ELF-1 (cell line): ENCODE results near the gene F2RL3.

ENCODE experiments used
- DNase-seq: peaks from one replicate; pipeline ENCODE4 v3.0.0-alpha.2; 2016; ENCODE audit warnings: low read depth, low spot score

F2RL3 gene

GRCh38 chr19:16888629-16889365 is at the start of gene F2RL3:
F2RL3 (plus strand) TSS chr19:16888999; CDS start chr19:16889190, 191 bp downstream.
- DNase-seq: no peak

DNA sequence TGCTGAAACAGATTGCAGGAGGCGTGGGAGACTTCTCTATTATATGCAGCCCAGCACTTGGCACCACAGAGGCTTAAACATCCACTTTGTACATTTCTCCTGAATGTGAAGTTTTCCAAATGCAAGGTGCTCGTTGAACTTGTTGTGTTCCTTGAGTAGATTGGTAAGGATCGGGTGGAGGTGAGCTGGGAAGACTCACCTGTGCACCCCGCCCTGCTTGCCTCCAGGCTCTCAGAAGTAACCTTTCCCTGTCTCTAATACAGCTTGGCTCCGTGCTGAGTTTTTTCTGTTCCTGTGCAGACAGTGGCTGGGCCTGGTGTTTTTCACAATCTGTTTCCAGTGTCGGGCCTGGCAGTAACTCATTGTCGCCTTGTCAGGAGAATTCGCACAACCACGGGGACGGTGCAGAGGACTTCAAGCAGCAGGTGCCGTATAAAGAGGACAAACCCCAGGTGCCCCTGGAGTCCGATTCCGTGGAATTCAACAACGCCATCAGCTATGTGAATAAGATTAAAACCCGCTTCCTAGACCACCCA is 47.3 kb upstream of the F2RL3 start:
- no peak for DNase-seq

- no peak for DNase-seq
These were observed 41.9 kb upstream of the F2RL3 start for GRCh38 chr19:16846901-16847300.

DNA sequence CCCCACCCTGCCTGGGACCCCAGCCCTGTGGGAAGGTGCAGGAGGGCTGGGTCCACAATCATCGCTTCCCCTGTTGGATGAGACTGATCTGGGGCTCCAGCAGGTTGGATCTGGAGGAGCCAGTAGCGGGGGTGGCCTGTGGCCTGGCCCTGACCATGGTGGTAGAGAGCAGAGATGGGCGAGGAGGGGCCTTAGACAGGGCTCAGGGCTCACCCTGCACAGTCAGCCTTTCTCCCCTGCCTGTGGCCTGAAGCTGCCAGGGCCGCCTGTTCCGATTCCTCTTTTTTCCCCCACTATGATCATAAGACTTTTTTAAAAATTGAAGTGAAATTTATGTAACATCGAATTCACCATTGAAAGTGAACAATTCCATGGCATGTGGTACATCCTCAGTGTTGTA is 41.4 kb upstream of the F2RL3 start:
- no peak for DNase-seq

DNA sequence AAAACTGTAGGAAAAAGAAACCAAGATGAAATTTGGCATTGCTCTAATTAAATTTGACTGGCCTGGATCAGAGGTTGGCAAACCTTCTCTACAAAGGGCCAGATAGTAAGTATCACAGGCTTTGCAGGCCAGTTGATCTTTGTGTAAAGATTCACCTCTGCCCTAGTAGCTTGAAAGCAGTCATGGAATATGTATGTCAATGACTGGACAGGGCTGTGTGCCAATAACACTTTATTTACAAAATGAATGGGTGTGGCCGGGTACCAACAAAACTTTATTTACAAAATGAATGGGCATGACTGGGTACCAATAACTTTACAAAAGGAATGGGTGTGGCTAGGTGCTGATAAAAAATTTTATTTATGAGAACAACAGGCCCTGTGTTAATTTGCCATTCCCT is 39.6 kb upstream of the F2RL3 start:
- no peak for DNase-seq

GRCh38 chr19:16850133-16850532 is 38.7 kb upstream of the F2RL3 start:
- no peak for DNase-seq

- no peak for DNase-seq
These were observed 37.6 kb upstream of the F2RL3 start for GRCh38 chr19:16851031-16851712.

- DNase-seq: no peak
These were observed 35.7 kb upstream of the F2RL3 start for GRCh38 chr19:16853066-16853465.

DNA sequence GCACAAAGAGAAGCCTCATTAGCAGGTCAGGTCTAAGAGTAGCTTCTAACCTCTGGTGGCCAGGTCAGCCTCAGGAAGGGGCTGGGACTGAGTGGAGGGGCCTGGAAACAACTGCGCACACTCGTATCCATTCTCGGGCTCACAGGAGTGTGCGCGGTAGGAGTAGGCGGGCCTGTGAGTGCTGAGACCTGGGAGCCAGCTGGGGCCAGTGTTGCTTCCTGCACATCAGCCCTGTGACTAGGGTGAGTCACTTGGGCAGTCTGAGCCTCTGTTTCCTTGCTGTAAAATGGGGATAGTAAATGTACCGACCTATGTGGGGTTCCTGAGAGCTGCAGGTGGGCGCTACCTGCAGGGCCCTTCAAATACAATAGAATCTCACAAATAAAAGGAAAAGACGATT is 32.7 kb upstream of the F2RL3 start:
- DNase-seq: no peak

- DNase-seq: no peak
These were observed 29.2 kb upstream of the F2RL3 start for GRCh38 chr19:16859626-16860025.

DNA sequence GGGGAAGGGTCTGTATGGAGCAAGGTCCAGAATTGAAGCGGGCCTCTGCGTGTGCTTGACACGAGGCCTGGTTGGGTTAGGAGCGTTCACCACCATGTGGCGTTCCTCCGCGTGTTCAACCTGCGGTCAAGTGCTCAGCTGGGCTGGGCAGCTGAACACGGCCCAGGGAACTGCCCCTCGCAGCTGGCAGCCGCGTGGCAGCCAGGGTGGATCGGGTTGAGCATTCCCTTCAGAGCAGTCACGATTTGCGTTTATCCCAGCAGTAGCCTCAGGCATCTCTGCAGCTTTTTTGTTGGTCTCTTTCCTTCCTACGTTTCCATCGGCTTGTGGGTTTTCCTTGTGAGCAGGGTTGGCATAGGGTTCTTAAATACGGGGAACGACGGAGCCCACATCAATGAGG is 28.7 kb upstream of the F2RL3 start:
- no peak for DNase-seq

DNA sequence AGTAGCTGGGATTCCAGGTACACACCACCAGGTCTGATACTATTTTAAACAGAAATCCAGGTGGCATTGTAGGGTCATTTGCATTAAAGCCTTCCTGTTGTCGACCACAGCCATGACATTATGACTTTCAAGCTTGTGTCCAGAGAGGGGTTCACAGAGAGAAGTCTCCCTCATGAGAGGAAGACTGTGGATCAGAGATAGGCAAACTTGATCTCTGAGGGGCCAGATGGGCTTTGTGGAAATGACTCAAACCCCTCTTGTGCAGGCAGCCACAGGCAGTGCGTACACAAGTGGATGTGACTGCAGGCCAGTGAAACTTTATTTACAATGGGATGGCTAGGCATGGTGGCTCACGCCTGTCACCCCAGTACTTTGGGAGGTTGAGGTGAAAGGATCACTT is 27.8 kb upstream of the F2RL3 start:
- DNase-seq: no peak

DNA sequence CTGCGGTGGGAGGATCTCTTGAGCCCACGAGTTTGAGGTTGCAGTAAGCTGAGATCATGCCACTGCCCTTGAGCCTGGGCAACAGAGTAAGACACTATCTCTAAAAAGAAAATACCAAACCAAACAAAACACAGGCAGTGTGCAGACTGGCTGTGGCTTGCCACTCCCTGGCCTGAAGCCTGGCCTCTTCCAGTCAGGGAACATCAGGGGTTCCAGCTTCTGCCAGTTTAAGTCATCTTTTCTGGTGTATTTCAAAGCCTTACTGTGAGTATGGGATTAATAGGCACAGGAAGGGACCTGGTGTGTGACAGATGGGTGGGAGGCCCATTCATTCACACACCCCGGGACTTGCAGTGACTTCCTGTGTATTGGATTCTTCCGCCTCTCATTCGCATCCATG is 27.0 kb upstream of the F2RL3 start:
- no peak for DNase-seq

- no peak for DNase-seq
These were observed 25.9 kb upstream of the F2RL3 start for GRCh38 chr19:16862826-16863415.

- no peak for DNase-seq
These were observed 21.6 kb upstream of the F2RL3 start for GRCh38 chr19:16867211-16867610.

DNA sequence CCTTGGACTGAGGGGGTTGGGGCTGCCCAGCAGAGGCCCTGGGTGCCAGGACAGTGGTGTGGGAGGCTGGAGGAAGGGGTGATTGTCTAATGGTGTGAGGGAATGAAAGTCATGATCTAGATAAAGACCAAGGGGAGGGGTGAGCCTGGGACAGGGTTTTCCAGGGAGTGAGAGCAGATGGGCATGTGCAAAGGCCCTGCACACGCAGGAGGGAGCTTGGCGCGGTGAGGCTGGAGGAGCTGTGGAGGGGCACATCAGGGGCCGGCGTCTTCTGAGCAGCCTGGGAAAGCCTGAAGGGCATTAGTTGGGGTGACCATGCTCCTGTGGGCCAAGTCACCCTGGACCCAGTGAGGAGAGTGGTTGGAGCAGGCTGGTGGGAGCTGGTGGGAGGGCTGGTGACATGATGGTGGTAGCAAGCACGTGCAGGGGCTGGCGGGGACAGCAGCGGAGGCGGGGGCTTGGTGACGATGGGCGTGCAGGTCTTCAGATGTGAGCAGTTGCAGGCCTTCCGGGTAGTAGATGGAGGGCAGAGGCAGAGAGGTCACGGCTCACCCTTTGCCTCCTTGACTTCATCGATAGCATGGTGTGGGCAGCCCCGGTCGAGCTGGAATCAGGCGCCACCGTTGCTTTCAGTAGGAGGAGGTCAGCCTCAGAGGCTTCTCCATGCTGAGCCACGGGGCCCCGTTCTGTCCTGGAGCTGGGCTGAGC is 20.2 kb upstream of the F2RL3 start:
- DNase-seq: no peak

DNA sequence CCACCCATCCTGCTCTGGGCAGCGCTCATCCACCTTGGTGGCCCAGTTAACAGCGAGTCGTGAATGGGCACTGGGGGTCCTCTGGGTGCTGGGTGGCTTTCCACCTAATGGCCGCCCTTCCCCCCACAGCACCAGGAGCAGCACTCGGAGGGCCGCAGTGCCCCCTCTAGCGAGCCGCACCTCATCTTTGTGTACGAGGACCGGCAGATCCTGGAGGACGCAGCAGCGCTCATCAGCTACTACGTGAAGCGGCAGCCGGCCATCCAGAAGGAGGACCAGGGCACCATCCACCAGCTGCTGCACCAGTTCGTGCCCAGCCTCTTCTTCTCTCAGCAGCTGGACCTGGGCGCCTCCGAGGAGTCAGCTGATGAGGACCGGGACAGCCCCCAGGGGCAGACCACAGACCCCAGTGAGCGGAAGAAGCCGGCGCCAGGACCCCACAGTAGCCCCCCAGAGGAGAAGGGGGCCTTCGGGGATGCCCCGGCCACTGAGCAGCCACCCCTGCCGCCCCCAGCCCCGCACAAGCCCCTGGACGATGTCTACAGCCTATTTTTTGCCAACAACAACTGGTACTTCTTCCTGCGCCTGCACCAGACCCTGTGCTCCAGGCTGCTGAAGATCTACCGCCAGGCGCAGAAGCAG is 19.3 kb upstream of the F2RL3 start:
- no peak for DNase-seq

- DNase-seq: no peak
These were observed 16.9 kb upstream of the F2RL3 start for GRCh38 chr19:16871871-16872270.

GRCh38 chr19:16872728-16873127 is 16.1 kb upstream of the F2RL3 start:
- DNase-seq: no peak

DNA sequence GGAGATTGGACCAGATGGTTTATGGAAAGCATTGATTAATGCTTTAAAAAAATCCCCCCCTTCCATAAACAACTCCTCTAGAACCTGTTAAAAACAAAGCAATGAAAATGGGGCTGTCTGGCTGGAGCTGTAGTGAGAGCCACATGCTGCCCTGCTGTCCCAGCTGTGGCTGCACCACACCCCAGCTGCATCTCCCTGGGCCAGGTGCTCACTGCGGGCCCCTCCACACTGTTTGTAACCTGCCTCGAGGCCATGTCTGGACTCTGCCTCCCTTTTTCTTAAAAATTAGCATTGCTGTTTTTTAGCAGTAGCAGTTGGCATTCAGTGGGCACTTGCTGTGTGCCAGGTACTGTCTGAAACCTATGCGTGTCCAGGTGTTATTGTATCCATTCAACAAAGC is 15.2 kb upstream of the F2RL3 start:
- DNase-seq: no peak

DNA sequence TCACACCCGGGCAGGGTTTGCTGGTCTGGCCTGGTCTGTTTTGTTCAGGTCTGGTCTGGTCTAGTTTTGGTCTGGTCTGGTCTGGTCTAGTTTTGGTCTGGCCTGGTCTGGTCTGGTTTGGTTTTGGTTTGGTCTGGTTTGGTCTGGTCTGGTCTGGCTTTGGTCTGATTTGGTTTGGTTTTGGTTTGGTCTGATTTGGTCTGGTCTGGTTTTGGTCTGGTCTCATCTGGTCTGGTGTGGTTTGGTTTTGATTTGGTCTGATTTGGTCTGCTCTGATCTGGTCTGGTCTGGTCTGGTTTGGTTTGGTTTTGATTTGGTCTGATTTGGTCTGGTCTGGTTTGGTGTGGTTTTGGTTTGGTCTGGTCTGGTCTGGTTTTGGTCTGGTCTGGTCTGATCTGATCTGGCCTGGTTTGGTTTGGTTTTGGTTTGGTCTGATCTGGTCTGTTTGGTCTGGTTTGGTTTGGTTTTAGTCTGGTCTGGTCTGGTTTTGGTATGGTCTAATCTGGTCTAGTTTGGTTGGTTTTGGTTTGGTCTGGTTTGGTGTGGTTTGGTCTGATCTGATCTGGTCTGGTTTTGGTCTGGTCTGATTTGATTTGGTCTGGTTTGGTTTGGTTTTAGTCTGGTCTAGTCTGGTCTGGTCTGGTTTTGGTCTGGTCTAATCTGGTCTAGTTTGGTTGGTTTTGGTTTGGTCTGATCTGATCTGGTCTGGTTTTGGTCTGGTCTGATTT is 14.4 kb upstream of the F2RL3 start:
- no peak for DNase-seq
